Neutrophil (primary cell): ENCODE results near the gene PDCD1.

ENCODE experiments used
- H3K27ac ChIP-seq: fragments of 200-600 bp; sonication (generic); 2 replicates; pipeline ENCODE4 v1.5.1; 2016; ENCODE audit warnings: mild to moderate bottlenecking, moderate library complexity
- H3K27me3 ChIP-seq: fragments of 200-600 bp; sonication (generic); 2 replicates; pipeline ENCODE4 v1.6.0; 2016; ENCODE audit warnings: mild to moderate bottlenecking
- H3K36me3 ChIP-seq: fragments of 200-600 bp; sonication (generic); 2 replicates; pipeline ENCODE4 v1.5.1; 2017
- H3K4me1 ChIP-seq, 2 experiments: fragments of 200-600 bp in 1 of 2; sonication (generic) in 1 of 2; 1 replicate in 1 of 2; 2 replicates in 1 of 2; pipeline versions ENCODE4 v1.5.1 to v1.6.1; 2013 to 2016; ENCODE audit warnings: low read depth in 1 of 2, low read length in 1 of 2, mild to moderate bottlenecking in 1 of 2, moderate library complexity in 1 of 2; ENCODE audit not compliant: control insufficient read depth in 1 of 2, insufficient read depth in 1 of 2
- H3K4me3 ChIP-seq, 2 experiments: fragments of 200-600 bp in 1 of 2; sonication (generic) in 1 of 2; 1 replicate in 1 of 2; 2 replicates in 1 of 2; pipeline ENCODE4 v1.5.1; 2013 to 2016; ENCODE audit warnings: low read depth in 1 of 2, low read length in 1 of 2, mild to moderate bottlenecking in 1 of 2, moderate library complexity in 1 of 2
- H3K9me3 ChIP-seq: fragments of 200-600 bp; sonication (generic); 2 replicates; pipeline ENCODE4 v1.5.1; 2016
- TF ChIP-seq, protein P1 (sequence below): fragments of 200-600 bp; sonication (generic); IDR thresholded peaks from 2 replicates; pipeline ENCODE4 v1.5.1; 2016; ENCODE audit warnings: antibody characterized with exemption

Gene PDCD1

DNA sequence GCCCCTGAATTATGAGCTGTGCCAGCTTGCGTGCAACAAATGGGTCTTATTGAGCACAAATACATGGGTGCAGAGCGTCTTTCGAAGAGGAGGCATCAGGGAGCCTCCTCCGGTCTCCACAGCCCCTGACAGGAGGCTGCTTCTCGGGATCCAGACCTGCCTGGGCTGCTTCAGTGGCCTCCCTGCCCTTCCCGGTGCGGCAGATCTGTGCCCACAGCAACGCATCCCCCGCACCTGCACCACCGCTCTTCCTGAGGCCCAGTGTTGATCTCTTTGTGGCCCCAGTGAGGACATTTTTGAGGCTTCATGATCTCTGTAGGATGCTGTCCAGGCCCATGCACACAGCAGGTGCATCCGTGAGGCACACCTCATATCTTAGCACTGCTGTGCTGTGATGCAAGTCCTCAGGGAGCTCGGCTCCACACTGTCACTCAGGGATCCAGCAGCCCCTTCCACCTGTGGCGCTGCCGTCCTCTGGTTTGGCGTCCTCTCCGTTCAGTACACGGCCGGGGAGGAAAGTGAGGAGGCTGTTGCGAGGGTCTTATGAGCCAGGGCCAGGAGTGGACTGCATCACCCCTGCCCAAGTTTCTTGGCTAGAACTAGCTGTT, 28.2 kb upstream of the PDCD1 start:
- H3K36me3 ChIP-seq = no peaks in the 10 kb centered on the region
- TF ChIP-seq, protein P1, sequence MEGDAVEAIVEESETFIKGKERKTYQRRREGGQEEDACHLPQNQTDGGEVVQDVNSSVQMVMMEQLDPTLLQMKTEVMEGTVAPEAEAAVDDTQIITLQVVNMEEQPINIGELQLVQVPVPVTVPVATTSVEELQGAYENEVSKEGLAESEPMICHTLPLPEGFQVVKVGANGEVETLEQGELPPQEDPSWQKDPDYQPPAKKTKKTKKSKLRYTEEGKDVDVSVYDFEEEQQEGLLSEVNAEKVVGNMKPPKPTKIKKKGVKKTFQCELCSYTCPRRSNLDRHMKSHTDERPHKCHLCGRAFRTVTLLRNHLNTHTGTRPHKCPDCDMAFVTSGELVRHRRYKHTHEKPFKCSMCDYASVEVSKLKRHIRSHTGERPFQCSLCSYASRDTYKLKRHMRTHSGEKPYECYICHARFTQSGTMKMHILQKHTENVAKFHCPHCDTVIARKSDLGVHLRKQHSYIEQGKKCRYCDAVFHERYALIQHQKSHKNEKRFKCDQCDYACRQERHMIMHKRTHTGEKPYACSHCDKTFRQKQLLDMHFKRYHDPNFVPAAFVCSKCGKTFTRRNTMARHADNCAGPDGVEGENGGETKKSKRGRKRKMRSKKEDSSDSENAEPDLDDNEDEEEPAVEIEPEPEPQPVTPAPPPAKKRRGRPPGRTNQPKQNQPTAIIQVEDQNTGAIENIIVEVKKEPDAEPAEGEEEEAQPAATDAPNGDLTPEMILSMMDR = no peak
- H3K9me3 ChIP-seq = no peaks in the 10 kb centered on the region
- no peak overlapping the region for H3K4me3 ChIP-seq
- H3K4me1 ChIP-seq = peaks cover 4 to 5% of the 10 kb centered on the region in 2 experiments
- no peak overlapping the region for H3K27ac ChIP-seq
- H3K27me3 ChIP-seq = peaks cover 12% of the 10 kb centered on the region

DNA sequence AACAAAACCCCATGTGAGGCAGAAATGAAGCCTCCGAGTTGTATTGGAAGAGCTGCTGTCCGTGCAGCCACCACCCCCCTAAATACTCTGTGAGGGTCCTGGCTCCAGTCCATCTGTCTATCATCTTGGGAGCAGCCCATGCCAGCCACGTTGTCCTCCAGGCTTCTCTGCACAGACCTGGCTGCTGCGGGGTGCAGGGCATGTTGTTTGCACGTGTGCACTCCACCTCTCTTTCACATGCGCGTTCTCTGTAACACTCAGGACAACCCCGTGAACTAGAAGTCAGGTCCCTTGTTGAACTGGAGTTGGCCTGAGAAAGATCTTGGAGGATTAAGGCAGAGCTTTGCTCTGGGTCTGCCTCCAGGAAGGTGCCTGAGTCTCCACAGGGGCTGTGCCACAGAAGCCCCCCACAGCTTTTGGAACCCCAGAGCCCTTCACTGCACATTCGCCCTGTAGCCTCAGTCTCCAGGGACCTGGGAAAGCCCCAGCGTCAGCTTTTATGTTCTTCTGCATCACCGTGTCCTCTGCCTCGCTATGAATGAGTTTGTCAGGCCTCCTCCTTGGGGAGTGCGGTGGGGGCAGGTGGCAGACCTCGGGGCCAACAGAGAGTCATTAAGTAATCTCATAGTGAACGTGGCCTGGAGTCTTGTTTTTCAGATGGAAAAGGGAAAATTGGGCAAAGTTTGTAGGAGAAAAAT, 27.4 kb upstream of the PDCD1 start:
- Histone ChIP-seq H3K4me1 (peaks cover 8 to 13% of the 10 kb centered on the region in 2 experiments), H3K9me3 (no peaks in the 10 kb centered on the region), H3K36me3 (no peaks in the 10 kb centered on the region), H3K27me3 (peaks cover 12% of the 10 kb centered on the region), H3K4me3 (no peak overlapping the region), H3K27ac (no peak overlapping the region)
- TF ChIP-seq, protein P1 = no peak

DNA sequence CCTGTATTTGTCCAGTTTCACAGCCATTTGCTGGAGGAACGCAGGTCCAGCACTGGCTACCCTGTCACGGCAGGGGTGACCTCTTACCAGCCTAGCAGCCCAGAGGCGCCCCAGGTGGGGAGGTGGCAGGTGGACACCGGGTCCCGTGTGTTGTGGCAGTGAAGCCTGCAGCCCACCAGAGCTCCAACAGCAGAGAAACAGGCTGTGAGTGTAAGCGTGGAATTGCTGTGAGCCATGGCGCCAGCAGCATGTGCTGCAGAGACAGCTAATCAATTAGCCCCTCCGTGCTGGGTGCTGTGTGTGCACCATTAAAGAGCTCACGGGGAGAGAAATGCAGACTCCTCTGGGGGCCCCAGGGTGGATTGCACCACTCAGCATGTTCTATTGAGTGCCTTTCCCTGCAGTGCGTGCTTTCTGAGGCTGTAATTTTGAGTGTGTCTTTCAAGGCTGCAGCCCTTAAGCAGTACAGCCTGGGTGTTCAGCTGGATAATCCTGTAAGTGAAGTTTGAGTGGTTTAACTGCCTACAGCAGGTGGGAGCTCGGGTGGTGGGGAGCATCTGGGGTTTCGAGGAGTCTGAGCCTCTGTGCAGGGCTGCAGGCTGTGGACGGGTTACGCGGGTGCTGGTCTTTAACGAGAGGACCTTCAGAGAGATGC, 26.7 kb upstream of the PDCD1 start:
- Histone ChIP-seq H3K4me3 (no peak overlapping the region), H3K27ac (no peak overlapping the region), H3K27me3 (peaks cover 12% of the 10 kb centered on the region)

DNA sequence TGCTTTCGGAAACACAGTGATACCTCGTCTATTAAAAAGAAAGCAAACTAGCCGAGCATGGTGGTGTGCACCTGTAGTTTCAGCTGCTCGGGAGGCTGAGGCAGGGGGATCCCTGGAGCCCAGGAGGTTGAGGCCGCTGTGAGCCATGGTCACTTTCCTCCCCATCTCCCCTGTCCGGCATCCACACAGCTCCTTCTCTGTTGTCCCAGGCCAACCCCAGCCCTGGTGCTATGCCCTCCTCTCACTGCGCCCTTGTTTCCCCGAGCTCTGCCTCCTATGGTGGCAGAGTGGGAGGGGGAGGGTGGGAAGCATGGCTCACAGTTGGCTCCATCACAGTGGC, 26.2 kb upstream of the PDCD1 start:
- TF ChIP-seq, protein P1 = no peak
- H3K4me1 ChIP-seq = peaks cover 17% of the 10 kb centered on the region in 2 experiments
- no peak overlapping the region for H3K4me3 ChIP-seq
- no peak overlapping the region for H3K27ac ChIP-seq
- H3K9me3 ChIP-seq = no peaks in the 10 kb centered on the region
- no peaks in the 10 kb centered on the region for H3K36me3 ChIP-seq
- peaks cover 12% of the 10 kb centered on the region for H3K27me3 ChIP-seq

More for the DNA sequence above, 26.7 kb upstream of the PDCD1 start:
- TF ChIP-seq, protein P1 = no peak
- Histone ChIP-seq H3K36me3 (no peaks in the 10 kb centered on the region), H3K4me1 (peaks cover 15 to 17% of the 10 kb centered on the region in 2 experiments), H3K9me3 (no peaks in the 10 kb centered on the region)

DNA sequence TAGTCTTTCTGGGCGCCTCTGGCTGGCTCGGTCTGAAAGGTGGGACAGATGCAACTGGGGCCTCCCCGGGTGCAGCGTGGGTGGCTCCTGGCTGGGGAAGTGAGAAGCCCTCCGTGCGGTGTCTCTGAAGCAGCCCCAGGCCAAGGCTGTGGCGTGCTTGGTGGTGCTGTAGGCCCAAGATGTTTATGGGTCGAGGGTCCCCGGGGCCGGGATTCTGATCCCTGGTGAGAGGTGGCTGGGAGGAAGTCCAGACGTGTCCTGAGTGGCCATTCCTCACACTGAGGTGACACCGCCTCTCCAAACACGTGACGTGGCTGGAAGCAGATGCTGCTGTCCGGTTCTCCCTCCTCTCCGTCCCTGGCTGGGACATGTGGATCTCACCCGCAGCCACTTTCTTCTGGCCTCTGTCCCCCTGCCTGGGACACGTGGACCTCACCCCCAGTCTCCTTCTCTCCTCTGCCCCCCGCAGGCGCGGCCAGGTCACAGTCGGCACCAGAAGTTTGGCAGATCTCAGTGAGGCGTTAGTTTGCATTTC, 23.5 kb upstream of the PDCD1 start:
- no peaks in the 10 kb centered on the region for H3K9me3 ChIP-seq
- H3K4me1 ChIP-seq = peaks cover 17% of the 10 kb centered on the region in 2 experiments
- H3K36me3 ChIP-seq = no peaks in the 10 kb centered on the region
- peaks cover 12% of the 10 kb centered on the region for H3K27me3 ChIP-seq
- H3K4me3 ChIP-seq = peak overlapping the region; percentile 67 to 72
- TF ChIP-seq, protein P1 = no peak
- peak overlapping the region; percentile 63 for H3K27ac ChIP-seq
